Right lung (tissue), 5 donors: ENCODE measurements around the gene HSPB7. TPM values are rescaled to one million over a fixed set of nuclear protein-coding genes. Genes with fewer than 3 reads are reported as not detected.
"Not testable (repeated sequence)": the region's sequence is repeated elsewhere in the genome, so short reads cannot be mapped to it uniquely, and the experiment has no call there.

Source experiments
- DNase-seq, 2 donors: peaks; one replicate each; pipeline ENCODE4 v3.0.0-alpha.2; 2013
- polyA plus RNA-seq, 5 donors: library from polyadenylated mRNA; unstranded; fragments of 120-200 nt; gene quantifications; one replicate each; pipeline versions ENCODE4 v1.2.1 to v1.2.3, GENCODE V29; 2013; ENCODE audit warnings: inconsistent platforms in 1 of 5, low replicate concordance in 1 of 5; ENCODE audit not compliant: insufficient read length in 5 of 5, insufficient read depth in 1 of 5

HSPB7 gene
- polyA plus RNA-seq, 5 donors: 1.3 to 11.2 (median 2.7) TPM

- DNase-seq: no peak
Observed at GRCh38 chr1:15981679-15982078, 36.2 kb downstream of the HSPB7 start.

DNA sequence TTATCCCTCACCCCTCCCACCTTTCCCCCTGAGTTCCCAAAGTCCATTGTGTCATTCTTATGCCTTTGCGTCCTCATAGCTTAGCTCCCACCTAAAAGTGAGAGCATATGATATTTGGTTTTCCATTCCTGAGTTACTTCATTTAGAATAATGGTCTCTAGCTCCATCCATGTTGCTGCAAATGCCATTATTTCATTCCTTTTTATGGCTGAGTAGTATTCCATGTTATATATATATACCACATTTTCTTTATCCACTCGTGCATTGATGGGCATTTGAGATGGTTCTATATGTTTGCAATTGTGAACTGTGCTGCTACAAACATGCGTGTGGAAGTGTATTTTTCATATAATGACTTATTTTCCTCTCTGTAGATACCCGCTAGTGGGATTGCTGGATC, 39.9 kb downstream of the HSPB7 start:
- DNase-seq: not testable (repeated sequence)

- peak; percentile 90 to 91 for DNase-seq
Observed at GRCh38 chr1:15975805-15976680, 41.8 kb downstream of the HSPB7 start, which contains the start of gene ZBTB17. Gene ZBTB17, minus strand, starts transcription at chr1:15976101. Its CDS starts 27,606 bp downstream, at chr1:15948495.

DNA sequence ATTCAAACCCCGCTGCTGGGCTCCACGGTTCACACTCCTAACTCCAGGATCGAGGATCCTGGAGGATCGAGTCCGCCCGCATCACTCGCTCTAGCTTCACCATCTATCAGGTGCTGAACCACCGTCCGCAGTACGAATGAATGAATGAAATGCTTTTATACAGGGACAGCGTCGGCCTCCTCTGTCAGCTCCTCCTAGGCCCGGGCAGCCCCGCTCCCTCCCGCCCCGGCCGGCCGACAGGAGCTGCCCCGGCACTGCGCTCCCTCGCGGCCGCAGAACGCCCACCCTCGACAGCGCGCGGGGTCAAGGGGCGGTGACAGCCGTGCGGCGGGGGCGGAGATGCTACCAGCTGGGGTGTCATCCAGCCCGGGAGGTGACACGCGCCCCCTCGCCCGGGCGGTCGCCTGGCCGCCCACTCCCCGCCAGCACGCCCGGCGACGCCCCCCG, 42.5 kb downstream of the HSPB7 start:
- DNase-seq: peak; percentile 28 to 30

DNA sequence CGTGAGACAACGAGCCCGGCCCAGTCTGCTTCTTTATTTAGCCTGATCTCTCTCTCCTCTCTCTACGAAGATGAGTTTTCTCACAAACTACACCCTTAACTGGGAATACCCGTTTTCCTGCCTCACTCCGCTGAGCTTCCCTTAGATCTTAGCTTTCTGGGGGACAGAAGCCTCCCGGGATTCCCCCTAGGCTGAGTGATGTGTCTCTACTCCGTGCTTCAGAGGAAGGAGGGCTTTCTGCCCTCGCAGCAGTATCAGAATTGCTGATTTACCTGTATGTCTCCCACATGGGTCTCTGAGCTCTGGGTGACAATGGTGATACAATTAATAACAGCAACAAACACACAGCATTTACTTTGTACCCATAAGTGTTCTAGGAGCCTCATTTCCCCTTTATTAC, 43.0 kb downstream of the HSPB7 start:
- DNase-seq: no peak

DNA sequence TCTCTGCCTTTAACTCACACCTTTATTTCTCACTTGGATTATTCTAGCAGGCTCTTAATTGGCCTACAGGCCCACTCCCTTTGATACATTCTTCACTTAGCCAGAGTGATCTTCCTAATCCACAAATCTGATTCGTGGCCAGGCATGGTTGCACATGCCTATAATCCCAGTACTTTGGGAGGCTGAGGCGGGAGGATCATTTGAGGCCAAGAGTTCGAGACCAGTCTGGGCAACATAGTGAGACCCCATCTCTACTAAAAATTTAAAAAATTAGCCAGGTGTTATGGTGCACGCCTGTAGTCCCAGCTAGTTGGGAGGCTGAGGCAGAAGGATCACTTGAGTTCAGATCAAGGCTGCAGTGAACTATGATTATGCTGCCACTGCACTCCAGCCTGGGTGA, 44.1 kb downstream of the HSPB7 start:
- DNase-seq: no peak

DNA sequence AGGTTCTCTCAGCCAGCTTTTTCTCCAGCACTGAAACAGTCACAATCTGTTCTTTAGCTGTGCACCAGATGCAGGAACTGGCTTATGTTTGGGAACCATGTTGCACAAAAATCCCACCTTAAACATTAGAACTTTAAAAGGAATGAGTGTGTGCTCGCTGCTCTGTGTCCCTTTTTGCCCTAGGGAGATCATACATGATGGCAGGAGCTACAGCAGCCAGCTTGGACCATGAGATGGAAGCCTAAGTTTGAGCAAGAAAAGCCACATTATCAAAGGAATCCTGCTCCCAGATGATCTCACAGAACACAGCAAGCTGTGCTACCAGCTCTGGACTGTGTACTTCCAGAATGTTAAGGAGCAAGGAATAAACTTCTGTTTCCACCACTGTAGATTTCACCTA, 45.4 kb downstream of the HSPB7 start:
- no peak for DNase-seq

DNA sequence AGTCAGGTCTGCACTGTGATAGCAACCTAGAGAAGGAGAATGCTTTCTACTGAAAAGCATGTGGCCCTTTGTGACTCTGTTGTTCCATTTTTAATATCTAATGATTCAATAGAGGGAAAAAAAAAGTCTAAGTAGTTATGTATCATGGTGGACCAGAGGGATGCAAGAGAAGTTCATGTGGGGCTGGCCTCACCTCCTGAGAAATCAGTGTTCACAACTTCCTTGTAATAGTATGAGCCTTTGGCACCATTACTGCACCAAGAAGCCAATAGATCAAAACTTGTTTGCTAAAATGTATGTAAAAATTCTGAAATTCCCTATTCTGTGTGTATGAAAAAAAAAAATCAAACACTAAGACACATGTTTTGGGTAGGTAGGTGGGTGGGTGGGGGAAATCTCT, 46.9 kb downstream of the HSPB7 start:
- DNase-seq: no peak

DNA sequence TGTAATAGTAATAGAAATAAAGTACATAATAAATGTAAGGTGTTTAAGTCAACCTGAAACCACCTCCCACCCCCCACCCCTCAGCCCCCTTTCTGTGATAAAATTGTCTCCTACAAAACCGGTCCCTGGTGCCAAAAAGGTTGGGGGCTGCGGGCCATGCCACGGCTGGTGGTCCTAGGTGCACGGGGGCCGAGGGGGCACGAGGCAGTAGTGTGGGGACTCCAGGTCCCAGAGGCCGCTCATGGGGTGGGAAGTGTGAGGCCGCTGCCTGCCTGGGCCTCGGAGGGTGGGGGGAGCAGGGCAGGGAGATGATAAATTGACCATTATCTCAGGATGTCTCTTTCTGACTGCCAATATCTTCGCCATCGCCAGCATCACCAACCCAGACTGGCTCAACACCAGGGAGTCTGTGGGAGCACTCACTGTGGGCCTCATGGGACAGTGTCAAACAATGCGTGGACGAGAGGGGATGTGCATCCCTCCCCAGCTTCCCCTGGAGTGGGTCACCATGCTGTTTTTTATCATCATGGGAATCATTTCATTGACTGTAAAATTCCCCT, 48.4 kb downstream of the HSPB7 start:
- no peak for DNase-seq

- DNase-seq: no peak
Observed at GRCh38 chr1:15968172-15968571, 49.7 kb downstream of the HSPB7 start.

GRCh38 chr1:15966956-15967344, 50.9 kb downstream of the HSPB7 start:
- no peak for DNase-seq

GRCh38 chr1:15966081-15966955, 51.5 kb downstream of the HSPB7 start:
- DNase-seq: no peak

DNA sequence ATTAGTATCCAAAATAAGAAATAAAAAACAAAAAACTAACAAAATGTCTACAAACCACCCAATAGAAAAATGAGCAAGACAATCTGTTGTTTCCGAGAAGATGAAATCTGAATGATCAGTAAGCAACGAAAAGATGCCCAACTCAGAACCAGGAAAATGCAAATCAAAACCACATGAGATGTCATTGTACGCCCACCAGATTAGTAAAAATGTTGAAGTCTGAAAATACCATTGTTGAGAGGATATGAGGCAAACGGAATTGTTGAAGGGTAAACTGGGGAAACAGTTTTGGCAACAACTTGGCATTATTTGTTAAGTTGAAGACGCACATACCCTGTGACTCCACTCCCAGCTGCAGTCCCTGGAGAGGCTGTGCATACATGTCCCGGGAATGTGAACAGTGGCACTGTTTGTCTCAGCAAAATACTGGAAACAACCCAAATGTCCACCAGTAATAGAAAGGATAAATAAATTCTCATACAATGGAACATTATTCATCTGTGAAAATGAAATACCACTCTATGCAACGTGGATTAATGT, 52.5 kb downstream of the HSPB7 start:
- DNase-seq: no peak

Other genes with a start within 250 kb of the HSPB7 start
- 1 to 10 TPM; 1.8 to 2.9 (median 2.8) TPM for gene UQCRHL, start 210.4 kb downstream of the HSPB7 start, polyA plus RNA-seq
- 10 to 100 TPM; 53.9 to 65.8 (median 55.9) TPM for gene SPEN, start 170.3 kb downstream of the HSPB7 start, polyA plus RNA-seq
- gene ZBTB17, start 41.9 kb downstream of the HSPB7 start, polyA plus RNA-seq: 10 to 100 TPM; 27.8 to 38.2 (median 31.4) TPM
- gene SRARP, start 13.8 kb downstream of the HSPB7 start, polyA plus RNA-seq: under 1 TPM in 2 of 5 donors, not detected in 3; 0.06 to 0.07 TPM
- 1 to 10 TPM in 2 of 5 donors, under 1 TPM in 3; 0.54 to 1.1 (median 0.88) TPM for gene CLCNKA, start 4.0 kb upstream of the HSPB7 start, polyA plus RNA-seq
- gene CLCNKB, start 25.7 kb upstream of the HSPB7 start, polyA plus RNA-seq: 1 to 10 TPM; 4.7 to 6.3 (median 5.7) TPM
- gene FAM131C, start 55.6 kb upstream of the HSPB7 start, polyA plus RNA-seq: under 1 TPM; 0.11 to 0.27 (median 0.24) TPM
- 10 to 100 TPM; 13.6 to 34.4 (median 22.8) TPM for gene EPHA2, start 138.0 kb upstream of the HSPB7 start, polyA plus RNA-seq
- gene ARHGEF19, start 194.6 kb upstream of the HSPB7 start, polyA plus RNA-seq: 10 to 100 TPM; 43.0 to 66.2 (median 59.9) TPM
- 1 to 10 TPM; 2.3 to 6.6 (median 4.1) TPM for gene CPLANE2, start 219.1 kb upstream of the HSPB7 start, polyA plus RNA-seq